Activated naive CD4-positive, alpha-beta T cell treated with anti-CD3 and anti-CD28 coated beads, Interleukin-2, amount 50 U/mL, for 16 hours (primary cell): ENCODE results near the gene ARL5A.
A peak's percentile ranks its signal among the peaks of the same experiment; 100 is the strongest.
"Not testable (repeated sequence)": the region's sequence is repeated elsewhere in the genome, so short reads cannot be mapped to it uniquely, and the experiment has no call there.

Experiments
- DNase-seq: peaks from one replicate; pipeline ENCODE4 v3.0.0-alpha.2; 2020

The ARL5A gene

DNA sequence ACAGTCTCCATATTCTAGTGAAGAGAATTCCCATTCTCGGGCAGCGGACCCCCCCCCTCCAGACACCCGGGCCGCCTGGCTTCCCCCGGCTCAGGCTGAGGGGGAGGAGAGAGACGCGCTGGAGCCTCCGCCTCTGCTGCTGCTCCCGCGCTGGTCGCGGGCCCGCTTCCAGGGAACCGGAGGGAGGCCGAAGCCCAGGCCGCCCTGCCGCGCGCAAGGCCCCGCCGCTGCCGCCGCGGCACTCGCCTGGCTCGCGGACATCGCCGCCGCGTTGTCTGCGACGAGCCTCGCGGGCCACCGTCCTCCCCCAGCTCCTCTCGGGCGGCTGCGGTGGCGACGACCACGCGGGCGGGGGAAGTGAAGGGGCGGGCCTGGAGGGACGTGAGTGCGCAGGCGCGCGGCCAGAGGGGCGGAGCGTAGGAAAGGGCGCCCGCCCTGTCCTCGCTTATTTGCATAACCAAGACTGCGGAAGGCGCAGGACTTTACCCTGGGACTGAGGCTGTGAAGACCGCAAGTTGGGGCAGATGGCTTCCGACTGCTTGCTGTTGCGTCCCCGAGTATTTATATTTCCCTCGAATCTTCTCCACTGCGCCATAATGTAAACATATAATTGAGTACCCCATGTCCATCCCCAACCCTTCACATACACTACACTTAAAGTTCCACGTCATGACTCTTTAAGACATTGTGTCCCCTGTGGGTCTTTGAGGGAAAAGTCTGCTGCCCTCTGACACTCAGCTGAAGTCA, at the start of gene ARL5A:
ARL5A (minus strand) TSS at position 279 of the 747 bp plus-strand sequence; CDS start at position 34, 245 bp downstream.
- DNase-seq: peak; percentile 92

DNA sequence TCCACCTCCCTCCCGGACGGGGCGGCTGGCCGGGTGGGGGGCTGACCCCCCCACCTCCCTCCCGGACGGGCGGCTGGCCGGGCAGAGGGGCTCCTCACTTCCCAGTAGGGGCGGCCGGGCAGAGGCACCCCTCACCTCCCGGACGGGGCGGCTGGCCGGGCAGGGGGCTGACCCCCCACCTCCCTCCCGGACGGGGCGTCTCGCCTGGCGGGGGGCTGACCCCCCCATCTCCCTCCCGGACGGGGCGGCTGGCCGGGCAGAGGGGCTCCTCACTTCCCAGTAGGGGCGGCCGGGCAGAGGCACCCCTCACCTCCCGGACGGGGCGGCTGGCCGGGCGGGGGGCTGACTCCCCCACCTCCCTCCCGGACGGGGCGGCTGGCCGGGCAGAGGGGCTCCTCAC, 47.4 kb upstream of the ARL5A start:
- DNase-seq: not testable (repeated sequence)

DNA sequence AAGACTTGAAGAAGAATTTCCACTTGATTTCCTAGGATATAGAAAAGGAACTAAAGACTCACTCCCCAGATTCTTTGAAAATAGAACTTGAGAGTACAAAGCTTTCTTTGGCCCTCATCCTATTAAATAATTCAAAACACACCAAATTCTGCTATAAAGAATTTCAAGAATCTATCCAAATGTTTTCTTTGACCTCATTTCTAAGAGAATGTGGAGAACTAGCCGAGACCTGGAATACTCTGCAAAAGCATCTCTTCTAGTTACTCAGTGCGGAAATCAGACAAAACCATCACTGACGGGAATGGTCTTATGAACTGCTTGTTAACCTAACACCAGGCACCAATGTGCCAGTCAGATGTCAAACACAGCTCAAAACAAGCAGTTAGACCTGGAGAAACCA, 44.2 kb upstream of the ARL5A start:
- no peak for DNase-seq

GRCh38 chr2:151869291-151869690, 41.1 kb upstream of the ARL5A start:
- DNase-seq: no peak

DNA sequence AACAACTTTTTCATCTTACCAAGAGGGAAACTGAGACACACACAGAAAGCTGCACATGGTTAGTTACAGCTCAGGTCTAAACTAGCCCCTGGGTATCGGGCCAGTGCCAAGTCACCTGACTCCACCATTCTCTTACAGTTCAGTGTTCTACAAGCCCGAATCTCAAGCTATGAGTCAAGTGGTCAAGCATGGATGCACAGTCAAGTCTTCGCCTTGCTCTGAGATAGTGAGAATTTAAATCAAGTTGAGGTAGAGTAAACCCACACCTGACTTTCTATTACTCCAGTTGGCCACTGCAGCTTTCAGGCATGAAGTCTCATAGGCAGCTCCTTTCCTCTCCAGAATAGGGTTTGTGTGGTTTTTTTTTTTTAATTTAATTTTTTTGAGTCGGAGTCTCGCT, 34.5 kb upstream of the ARL5A start:
- DNase-seq: no peak

GRCh38 chr2:151861174-151861573, 33.0 kb upstream of the ARL5A start:
- no peak for DNase-seq

GRCh38 chr2:151860613-151861146, 32.5 kb upstream of the ARL5A start:
- no peak for DNase-seq

DNA sequence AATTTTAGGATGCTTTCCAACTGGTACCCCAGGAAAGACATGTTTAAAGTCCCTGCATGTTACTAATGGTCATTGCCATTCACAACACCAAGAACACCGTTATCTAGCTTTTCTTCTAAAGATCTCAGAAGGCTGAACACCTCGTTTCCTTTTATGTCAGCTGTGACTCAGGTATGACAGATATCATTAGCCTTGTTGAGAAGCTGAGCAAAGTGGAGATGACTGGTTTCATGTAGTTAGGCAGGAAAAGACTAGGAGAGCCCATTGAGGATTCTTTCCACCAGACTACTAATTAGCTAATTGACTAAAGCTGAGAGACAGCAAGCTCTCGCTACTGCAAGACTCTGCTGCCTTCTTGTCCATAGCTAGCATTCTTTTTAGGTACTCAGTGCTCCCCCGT, 32.0 kb upstream of the ARL5A start:
- no peak for DNase-seq

DNA sequence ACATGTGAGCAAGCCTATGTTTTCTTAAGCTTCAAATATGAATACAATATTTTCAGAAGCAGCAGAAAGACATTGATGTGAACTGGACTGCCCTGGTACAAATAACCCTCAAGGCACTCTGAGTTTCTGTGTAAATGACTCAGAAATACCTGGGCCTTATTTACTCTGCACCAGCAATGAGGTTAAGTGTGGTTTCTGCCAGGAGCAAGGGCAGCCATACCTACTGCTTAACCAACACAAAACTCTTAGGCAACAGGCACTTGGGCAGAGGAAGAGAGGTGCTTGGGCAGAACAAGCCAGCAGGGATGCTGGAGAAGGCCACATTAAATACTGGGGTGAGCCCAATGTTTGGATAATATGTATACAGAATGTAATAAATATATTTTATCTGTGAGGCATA, 29.4 kb upstream of the ARL5A start:
- no peak for DNase-seq

- no peak for DNase-seq
Measured at GRCh38 chr2:151855111-151855510, 26.9 kb upstream of the ARL5A start.

DNA sequence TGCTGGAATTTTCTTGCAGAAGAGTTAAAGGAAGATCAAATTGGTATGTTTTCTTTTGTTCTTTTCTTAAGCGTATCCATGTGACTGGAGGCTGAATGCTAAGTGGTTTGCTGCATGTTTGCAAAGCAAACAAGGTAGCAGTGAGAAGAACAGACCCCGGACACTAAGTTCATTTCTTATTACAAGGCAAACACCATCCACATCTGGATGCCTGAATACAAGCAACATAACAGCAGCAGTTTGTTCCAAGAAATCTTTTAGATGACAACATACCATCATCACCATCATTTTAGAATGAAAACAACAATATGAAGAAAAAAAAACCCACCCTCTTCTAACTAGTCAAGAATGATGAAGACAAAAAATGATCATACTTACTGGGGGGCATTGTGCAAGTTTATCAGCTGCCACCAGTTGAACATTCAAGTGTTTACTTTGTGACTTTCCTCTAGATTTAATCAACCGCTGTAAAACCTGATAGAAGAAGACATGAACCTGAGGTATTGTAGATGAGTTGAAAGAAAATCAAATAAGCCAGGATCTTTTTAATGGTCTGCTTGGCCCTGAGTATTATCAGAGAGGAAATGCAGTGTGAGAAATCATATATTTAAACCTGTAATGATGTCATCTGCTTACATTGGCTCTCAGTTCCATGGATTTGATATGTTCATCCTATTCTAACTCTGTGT, 25.0 kb upstream of the ARL5A start:
- no peak for DNase-seq

- DNase-seq: no peak
Measured at GRCh38 chr2:151852260-151853069, 24.2 kb upstream of the ARL5A start.

DNA sequence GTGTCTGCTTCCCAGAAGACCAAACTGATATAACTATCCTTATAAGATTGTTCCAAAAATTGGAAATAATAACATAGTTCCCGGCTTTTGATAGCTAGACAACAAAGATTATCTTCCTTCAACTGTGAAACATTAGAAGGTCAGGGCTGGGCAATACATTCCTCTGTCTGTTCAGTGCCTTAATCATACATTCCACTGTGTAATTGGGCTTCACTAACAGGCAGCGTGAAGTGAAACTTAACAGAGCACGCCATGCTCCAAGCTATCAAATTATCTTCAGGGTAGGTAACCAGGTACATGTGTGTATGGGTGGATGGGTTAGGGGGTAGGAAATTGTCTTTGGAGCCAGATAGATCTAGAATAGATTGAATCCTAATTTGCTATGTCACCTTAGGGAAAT, 23.5 kb upstream of the ARL5A start:
- DNase-seq: no peak

DNA sequence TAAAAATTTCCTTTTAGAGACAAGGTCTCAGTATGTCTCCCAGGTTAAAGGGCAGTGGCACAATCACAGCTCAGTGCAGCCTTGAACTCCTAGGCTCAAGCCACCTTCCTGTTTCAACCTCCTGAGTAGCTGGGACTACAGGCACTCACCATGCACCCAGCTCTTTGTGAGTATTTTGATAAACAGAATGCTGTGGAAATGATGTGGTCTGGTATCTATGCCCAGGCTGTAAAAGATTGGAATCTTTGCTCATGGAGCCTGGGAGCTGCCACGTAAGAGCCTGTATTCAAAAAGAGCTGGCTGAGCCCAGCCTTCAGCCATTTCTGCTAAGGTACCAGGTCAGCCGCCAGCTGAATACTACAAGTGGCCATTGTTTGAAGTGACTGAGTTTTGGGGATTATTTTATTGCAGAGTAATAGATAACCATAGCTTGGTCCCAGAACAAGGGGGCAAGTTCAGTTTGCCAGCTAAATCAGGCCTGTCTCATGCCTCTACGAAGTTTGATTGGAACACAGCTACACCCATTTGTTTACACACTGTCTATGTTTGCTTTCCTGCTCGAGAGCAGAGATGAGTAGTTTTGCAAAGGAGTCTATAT, 21.3 kb upstream of the ARL5A start:
- no peak for DNase-seq

DNA sequence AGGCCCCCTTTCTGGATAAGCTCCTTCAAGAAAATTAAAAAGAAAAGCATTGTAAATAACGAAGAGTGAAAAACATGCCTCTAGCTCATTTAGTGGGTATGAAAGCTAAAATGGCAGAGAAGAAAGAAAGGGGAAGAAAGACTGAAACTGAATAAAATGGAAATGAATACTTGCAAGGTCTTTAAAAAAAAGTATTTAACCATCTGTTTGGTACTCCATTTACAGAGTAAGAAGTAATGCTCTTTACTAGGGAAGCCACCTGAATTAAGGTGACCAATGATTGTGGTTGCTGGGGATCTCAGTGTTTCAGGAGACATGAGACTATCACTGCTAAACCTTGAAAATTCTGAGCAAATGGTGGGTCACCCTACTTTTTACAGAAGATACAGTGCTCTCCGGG, 17.7 kb upstream of the ARL5A start:
- no peak for DNase-seq

DNA sequence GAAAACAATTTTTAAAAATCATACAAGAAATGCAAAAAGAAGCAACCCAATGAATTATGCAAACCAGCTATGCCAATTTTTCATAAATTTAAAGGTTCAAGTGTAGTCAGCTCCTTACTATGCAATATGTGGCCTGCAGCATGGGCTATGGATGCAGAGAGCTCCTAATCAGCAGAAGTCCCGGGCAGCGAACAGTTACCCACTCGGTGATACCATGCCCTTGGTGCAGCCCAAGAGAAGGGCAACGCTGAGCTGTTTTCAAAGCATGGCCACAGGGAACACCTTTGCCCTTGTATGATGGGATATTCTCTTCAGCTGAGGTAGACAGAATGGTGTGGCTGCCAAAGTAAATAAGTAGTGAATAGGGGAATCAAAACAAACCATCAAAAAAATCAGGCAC, 17.3 kb upstream of the ARL5A start:
- DNase-seq: no peak

DNA sequence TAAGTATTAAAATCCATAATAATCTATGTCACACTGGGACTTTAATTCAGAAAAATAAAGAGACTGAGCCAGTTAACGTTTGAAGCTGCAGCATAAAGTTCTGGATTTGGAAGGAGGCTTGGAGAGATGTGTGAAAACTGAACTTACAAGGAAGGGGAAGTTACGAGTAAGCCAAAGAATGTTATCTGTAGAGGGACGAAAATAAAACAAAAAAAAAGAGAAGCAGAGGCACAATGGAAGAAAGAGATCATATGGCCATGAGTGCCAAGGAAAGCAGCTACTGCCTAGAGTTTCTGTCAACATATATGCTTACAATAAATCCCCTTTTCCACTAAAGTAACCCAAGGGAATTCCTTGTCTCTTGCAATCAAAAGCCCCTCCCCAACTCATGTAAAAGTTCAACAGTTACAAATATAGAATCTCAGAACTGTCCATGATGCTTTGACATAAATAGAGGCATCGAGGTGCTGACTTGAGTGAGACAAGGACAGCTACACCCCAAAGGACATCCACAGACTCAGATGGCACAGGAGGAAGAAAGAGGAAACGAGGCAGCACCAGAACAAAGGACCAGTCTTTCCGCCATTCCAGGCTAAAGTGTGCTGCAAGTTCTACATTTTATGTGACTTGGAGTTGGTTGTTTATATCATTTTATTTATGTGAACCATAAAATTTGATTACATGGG, 16.1 kb upstream of the ARL5A start:
- DNase-seq: no peak

GRCh38 chr2:151843691-151844061, 15.5 kb upstream of the ARL5A start:
- DNase-seq: no peak

- DNase-seq: no peak
Measured at GRCh38 chr2:151842830-151843690, 14.8 kb upstream of the ARL5A start.

DNA sequence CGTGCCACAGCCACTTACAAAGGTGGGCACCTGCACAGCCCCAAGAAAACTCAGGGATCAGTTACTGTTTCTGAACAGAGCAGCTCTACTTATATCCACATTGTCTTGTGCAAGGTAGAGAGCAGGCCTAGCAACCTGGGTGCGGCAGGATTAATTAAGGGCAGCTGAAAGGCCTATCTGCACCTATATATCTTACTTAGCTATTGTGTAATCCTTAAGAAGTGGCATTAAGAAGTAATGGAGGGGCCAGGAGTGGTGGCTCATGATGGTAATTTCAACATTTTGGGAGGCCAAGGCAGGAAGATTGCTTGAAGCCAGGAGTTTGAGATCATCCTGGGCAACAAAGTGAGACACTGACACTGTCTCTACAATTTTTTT, 12.8 kb upstream of the ARL5A start:
- no peak for DNase-seq

DNA sequence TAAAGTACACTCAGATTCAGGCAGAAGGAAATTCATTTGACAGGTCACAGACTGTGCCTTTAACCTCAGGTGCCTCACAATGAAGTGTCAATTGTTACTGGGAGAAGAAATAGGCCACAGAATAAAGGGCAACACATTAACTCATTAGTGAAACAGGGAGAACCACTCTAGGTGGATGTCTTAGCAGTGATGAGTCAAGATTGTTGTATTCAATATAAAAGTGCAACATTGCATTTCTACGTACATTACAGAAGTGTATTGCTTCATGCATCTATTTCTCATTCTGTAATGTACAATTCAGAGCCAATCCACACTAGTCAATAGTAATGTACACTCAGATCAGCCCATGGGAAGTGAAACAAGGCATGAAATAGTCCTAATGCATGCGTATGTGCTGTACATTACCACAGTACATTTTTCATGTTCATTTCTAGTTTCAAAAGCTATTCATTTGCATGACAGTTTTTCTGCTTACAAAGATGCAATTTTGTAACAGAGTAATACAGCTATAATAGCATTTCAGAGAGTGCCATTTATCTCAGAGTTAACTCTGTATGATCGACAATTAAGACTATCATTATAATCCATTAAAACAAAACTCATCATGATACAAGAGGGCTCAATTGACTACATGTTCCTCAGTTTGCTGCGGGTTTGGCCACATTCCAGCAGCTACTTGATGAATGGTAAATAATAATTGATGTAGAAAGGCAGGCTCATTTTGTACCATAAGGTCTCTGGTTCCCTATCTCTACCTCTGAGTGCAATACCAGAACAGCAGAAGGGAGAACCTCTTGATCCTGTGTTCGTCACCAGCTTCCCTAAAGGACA, 12.2 kb upstream of the ARL5A start:
- DNase-seq: no peak
